ENCODE measurements around the gene TGFB1. TPM values are rescaled to one million over a fixed set of nuclear protein-coding genes. Genes with fewer than 3 reads are reported as not detected.

TGFB1 gene
- total and polyA plus RNA-seq, 2 of the 13 experiments (the other 11 are each of a cell fraction or from before 2014, with no cell fraction given): 4.1 to 5.4 TPM

GRCh38 chr19:41397086-41398049 lies 43.6 kb upstream of the TGFB1 start, which contains the start of the genes BCKDHA and EXOSC5 (continued):
- TF ChIP-seq ZBTB2 (CRISPR knock-in tag; IDR thresholded peaks at IDR 0.05; ENCODE audit: low read depth) (no peak), ZBTB49 (CRISPR knock-in tag; IDR thresholded peaks at IDR 0.05; ENCODE audit: borderline replicate concordance) (no peak), ZKSCAN1 (IDR thresholded peaks at IDR 0.05; ENCODE audit: low read length) (no peak), IRF2 (CRISPR knock-in tag; IDR thresholded peaks at IDR 0.05) (no peak; the same call in none of the 2 replicates), ZNF407 (CRISPR knock-in tag; IDR thresholded peaks at IDR 0.05; ENCODE audit: not compliant biosample characterization) (no peak), ISX (CRISPR knock-in tag; conservative IDR thresholded peaks at IDR 0.05) (peak; percentile 55; the same call in 1 of the 2 replicates), REXO4 (CRISPR knock-in tag; IDR thresholded peaks at IDR 0.05; ENCODE audit: borderline replicate concordance) (no peak), FOXO1 (CRISPR knock-in tag; IDR thresholded peaks at IDR 0.05) (peak; percentile 67), HMG20B (CRISPR knock-in tag; conservative IDR thresholded peaks at IDR 0.05) (no peak), ZNF431 (CRISPR knock-in tag; IDR thresholded peaks at IDR 0.05; ENCODE audit: borderline replicate concordance, low read depth) (no peak), HNF1B (CRISPR knock-in tag; IDR thresholded peaks at IDR 0.05) (peak; percentile 88), ZNF451 (CRISPR knock-in tag; IDR thresholded peaks at IDR 0.05) (no peak)

All from HepG2 (cell line).